ENCODE data around the gene FAM200A.
"Not testable (repeated sequence)": the region's sequence is repeated elsewhere in the genome, so short reads cannot be mapped to it uniquely, and the experiment has no call there.

The FAM200A gene

DNA sequence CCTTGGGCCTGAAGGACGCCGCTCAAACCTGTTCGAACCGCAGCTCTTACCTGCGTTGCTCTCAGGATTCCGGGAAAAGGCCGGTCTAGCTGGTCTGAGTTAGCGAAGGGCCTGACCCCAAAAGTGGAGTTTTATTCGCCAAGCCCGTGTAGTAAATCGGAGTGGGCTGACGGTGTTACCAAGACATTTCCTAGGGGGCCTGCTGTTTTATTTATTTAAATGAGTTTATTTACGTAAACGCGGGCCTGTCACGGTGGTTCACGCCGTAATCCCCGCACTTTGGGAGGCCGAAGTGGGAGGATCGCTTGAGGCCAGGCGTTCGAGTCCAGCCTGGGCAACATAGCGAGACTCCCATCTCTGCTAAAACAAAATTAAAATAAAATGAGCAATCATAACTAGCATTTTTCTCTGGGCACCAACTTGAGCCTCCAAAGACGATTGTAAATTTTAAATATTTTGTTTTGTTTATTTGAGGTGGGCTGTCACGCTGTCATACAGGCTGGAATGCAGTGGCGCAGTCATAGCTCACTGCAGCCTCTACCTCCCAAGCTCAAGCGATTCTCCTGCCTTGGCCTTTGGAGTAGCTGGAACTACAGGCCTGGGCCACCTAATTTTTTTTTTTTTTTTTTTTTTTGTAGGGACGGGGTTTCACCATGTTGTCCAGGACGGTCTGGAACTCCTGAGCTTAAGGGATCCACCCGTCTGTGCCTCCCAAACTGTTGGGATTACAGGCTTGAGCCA lies 7.4 kb upstream of the FAM200A start:
- no peak for DNase-seq (ENCODE audit: low read depth in 2 of 2)

DNA sequence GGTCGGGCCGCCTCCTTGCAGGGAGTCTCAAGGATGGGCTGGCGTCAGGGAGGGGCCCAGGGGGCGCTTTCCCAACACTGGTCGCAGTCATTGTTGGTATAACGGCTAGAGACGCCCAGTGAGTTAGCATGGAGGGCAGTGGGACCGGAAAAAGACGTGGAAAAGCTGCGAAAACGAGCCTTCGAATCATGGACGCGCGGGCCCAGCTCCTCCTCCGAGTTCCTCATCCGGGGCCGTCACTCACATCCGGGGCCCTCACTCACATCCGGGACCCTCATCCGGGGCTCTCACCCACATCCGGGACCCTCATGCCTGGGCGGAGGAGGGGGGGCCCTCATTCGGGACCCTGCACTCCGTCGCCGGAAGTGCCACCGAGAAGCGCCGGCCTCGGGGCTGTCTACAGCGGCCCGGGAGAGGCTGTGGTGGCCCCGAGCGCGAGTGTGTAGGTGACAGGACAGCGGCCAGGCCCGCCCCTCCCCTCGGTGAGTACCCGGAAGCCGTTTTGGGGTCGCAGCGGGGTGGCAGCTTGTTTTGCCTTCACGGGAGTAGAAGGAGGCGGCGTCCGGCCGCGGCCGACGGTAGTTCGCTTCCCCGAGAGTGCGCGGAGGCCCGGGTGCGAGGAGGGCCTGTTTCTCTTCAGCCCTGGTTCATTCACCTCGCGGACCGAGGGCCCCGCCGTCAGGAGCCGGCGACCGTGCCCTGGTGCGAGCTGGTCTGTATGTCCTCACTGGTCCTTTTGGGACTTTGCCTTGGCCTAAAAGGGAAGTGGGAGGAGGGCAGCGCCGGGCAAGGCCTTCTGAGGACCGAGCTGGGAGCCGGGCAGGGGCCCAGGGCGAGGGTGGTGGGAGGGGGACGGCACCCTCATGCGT lies 6.6 kb upstream of the FAM200A start, which contains the start of gene ZNF655:
TSS of gene ZNF655 (plus strand) at position 337 of the 869 bp plus-strand sequence. CDS start 1,918 bp downstream, outside the sequence.
- peak; percentile 77 to 78 for DNase-seq (ENCODE audit: low read depth in 2 of 2)

DNA sequence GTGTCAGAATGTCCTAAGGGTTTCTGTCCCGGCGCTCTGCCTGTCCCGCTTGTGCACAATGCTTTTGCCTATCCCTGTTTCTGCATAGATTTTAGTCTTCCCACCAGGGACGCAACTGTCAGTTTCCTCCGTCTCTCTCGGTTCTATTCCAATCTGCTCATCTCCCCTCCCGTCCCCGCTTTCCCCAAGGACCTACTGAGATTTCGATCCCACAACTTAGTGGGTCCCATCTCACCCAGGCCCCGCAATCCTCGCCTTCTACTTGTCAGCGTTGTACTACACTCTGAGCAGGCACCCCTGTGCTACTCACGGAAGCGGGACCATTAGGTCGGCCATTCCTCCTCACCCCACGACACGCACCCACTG lies 6.0 kb upstream of the FAM200A start:
- DNase-seq (ENCODE audit: low read depth in 2 of 2) = no peak

DNA sequence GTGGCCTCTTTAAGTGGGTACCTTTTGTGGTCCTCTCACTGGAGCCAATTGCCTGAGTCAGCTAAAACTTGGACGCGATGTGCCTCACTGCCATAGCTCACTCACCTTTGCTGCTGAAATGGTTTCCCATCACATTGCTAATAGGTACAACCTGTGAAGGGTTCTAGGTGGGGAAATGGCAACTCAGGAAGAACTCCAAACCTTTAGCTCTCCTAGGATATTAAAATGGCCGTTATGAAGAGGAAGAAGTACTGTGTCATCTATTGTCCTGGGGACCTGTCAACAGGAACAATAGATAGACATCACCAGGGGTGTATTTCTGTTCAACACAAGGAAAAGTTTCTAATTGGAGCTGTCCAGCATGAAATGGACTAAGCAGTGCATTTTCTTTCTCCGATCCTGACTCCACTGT lies 5.3 kb upstream of the FAM200A start:
- DNase-seq (ENCODE audit: low read depth in 2 of 2) = no peak

DNA sequence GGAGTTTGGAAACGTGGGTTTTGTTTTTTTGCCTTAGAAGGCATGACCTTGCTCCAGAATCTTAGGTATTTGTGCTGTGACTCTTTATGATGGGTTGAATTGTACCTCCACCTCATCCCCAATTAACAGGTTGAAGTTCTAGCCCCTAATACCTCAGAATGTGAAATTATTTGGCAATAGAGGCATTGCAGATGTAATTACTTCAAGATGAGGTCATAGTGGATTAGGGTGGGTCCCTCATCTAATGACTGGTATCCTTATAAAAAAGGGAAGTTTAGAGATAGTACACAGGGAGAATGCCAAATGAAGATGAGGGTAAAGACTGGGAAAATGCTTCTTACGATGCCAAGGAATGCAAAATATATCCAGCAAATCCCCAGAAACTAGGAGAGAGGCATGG lies 3.0 kb upstream of the FAM200A start:
- DNase-seq (ENCODE audit: low read depth in 2 of 2) = no peak

DNA sequence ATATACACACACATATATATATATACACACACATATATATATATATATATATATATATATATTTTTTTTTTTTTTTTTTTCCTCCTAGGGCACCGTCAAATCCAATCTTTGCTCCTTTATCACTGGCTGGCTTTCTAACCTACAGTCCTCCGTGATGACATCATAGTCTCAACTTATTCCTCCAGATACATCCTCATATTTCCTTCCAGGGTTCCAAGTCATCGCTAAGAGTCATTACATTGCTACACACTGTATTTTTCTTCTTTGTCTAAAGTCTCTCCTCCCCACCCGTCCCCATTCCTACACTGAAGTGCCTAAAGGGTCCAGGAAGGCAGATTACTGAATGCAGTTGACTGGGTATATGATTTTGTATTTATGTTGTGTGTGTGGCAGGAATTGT lies 1.1 kb upstream of the FAM200A start:
- no peak for DNase-seq (ENCODE audit: low read depth in 2 of 2)

DNA sequence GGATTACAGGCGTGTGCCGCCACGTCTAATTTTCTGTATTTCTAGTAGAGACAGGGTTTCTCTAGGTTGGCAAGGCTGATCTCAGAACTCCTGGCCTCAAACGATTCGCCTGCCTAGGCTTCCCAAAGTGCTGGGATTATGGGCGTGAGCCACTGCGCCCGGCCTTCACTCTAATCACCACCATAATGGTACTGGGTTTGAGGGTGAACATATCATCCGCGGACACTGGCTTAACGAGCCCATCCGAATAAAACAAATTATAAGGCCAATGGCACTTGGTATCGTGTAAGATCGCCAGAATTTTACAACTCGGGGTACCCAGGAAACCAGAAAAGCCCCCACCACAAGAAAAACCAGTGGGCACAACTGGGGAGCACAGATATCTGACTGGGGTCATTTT lies 580 bp downstream of the FAM200A start:
- no peak for DNase-seq (ENCODE audit: low read depth in 2 of 2)

DNA sequence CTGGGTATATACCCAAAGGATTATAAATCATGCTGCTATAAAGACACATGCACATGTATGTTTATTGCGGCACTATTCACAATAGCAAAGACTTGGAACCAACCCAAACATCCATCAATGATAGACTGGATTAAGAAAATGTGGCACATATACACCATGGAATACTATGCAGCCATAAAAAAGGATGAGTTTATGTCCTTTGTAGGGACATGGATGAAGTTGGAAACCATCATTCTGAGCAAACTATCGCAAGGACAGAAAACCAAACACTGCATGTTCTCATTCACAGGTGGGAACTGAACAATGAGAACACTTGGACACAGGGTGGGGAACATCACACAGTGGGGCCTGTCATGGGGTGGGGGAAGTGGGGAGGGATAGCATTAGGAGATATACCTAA lies 2.4 kb downstream of the FAM200A start:
- DNase-seq (ENCODE audit: low read depth in 2 of 2) = not testable (repeated sequence)

DNA sequence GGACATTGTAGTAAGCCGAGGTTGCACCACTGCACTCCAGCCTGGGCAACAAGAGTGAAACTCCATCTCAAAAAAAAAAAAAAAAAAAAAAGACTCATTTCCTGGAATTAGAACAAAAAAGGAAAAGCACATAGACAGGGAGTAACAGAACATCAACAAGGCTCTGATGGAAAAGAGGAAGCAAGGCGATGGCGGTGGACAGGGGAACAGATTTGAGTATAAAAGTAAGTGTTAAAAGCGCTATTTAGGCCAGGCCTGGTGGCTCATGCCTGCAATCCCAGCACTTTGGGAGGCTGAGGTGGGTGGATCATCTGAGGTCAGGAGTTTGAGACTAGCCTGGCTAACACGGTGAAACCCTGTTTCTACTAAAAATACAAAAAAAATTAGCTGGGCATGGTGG lies 6.6 kb downstream of the FAM200A start:
- DNase-seq (ENCODE audit: low read depth in 2 of 2) = not testable (repeated sequence)

DNA sequence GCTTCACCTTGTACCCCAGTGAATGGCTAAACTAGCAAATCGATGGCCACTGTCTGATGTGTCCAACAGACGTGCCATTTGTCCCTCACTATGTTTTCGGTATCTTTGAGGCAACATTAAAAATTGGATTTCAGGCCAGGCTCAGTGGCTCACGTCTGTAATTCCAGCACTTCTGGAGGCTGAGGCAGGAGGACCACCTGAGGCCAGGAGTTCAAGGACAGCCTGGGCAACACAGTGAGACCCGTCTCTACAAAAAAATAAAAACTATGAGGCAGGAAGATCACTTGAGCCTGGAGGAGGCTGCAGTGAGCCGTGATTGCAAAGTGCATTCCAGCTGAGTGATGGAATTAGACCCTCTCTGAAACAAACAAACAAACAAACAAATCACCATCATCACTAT lies 8.0 kb downstream of the FAM200A start:
- no peak for DNase-seq (ENCODE audit: low read depth in 2 of 2)

DNA sequence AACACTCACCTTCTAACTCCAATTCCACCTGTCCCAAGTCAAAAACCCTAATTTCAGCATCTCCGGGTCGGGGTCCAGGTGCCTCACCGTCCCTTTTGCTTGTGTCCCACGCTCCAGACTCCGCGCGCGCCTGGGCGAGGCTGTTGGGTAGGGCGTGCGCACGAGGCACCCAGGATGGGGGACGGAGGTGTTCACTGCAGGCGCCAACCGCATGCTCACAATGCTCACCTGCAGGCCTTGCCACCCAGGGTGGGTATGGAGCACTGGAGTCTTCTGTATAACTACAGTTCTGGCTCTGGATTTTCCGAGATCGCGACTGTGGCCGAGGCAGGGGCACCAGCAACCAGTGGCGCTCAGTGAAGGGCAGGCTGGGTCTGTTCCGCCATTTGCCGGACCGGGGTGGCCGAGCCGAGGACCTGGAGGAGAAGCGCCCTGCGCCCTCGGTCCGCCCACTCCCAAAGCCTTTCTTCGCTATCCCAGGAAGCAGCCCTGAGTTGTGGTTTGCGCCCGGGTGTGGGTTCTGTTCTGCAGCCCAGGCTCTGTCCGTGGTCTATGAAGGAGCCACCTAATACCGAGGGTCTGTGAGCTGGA lies 8.7 kb downstream of the FAM200A start:
- no peak for DNase-seq (ENCODE audit: low read depth in 2 of 2)

DNA sequence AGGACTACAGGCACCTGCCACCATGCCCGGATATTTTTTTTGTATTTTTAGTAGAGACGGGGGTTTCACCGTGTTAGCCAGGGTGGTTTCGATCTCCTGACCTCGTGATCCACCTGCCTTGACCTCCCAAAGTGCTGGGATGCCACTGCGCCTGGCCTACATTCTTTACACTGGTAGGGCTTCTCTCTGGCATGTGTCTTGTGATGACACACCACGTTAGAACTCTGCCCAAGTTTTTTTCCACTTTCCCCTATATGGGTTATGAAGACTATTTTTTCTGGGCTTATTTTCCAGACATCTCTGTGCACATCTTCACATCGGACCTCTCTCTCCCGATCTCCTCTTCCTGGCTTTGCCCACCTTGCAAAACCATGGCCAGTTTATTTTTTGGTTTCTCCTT lies 10.7 kb downstream of the FAM200A start:
- no peak for DNase-seq (ENCODE audit: low read depth in 2 of 2)

DNA sequence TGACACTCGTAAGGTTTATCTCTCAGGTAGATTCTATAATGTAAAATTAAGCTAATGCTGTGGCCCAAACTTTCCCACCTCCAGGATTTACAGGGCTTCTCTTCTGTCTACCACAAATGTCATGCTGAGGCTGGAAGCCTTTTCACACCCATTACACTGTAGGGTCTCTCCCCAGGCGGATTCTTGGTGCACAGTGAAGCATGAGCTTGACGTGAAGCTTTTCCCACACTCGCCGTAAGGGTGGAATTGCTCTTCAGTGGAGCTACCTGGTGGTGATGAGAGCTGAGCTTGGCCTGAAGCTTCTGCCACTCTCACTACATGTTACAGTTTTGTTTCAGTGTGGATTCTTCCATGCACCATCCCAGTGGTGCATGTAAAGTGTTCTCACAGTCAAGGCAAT lies 11.4 kb downstream of the FAM200A start:
- DNase-seq (ENCODE audit: low read depth in 2 of 2) = no peak

DNA sequence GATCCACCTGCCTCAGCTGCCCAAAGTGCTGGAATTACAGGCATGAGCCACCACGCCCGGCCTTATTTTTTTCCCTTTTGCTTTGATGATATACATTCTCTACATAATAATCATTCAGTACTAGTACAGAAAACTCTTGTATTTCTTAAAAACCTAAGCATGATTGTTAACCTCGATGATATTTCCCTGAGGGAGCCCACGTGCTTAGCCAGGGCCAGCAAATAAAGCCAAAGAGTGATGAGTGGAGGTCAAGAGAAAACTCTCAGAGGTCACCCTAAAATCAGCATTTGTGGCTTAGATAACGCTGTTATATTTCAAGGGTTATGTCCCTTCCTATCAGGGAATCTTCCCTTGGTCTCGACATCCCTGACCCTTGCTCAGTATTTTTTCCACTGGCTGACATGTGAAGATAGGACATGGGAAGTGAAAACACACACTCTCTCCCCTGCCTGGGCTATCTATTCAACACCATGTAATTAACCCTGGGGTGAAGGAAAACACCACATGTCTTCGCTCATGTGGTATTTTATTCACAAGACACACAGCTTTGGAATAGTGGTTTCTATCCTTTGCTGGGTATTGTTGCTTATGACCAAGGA lies 12.6 kb downstream of the FAM200A start:
- DNase-seq (ENCODE audit: low read depth in 2 of 2) = no peak

DNA sequence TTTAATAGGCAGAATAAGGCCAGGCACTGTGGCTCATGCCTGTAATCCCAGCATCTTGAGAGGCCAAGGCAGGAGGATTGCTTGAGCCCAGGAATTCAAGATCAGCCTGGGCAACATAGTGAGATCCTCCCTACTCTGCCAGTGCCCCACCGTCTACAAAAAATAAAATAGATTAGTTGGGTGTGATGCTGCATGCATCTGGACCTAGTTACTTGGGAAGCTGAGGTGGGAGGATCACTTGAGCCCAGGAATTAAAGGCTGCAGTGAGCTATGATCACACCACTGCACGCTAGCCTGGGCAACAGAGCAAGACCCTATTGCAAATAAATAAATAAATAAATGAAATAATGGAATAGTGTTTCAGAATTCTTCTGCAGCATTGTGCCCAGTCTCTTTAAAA lies 16.2 kb downstream of the FAM200A start:
- no peak for DNase-seq (ENCODE audit: low read depth in 2 of 2)

DNA sequence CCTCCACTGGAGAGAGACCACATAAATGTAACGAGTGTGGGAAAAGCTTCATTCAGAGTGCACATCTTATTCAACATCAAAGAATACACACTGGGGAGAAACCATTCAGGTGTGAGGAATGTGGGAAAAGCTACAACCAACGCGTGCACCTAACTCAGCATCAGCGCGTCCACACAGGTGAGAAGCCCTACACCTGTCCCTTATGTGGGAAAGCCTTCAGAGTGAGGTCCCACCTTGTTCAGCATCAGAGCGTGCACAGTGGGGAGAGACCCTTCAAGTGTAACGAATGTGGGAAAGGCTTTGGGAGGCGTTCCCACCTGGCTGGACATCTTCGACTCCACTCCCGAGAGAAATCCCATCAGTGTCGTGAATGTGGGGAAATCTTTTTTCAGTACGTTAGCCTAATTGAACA lies 20.6 kb downstream of the FAM200A start:
- no peak for DNase-seq (ENCODE audit: low read depth in 2 of 2)

DNA sequence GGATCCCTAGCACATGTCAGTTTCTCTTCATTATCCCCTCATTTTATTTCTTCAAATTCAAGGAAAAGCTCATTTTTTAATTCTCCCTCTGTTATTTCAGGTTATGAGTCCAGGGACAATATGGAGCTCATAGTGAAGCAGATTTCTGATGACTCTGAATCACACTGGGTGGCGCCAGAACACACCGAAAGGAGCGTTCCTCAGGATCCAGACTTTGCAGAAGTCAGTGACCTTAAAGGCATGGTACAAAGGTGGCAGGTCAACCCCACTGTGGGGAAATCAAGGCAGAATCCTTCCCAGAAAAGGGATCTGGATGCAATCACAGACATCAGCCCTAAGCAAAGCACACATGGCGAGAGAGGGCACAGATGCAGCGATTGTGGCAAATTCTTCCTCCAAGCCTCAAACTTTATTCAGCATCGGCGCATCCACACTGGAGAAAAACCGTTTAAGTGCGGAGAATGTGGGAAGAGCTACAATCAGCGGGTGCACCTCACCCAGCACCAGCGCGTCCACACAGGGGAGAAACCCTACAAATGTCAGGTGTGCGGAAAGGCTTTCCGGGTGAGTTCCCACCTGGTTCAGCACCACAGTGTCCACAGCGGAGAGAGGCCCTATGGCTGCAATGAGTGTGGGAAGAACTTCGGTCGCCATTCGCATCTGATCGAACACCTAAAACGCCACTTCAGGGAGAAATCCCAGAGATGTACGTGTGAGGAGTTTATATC lies 26.0 kb downstream of the FAM200A start:
- no peak for DNase-seq (ENCODE audit: low read depth in 2 of 2)

DNA sequence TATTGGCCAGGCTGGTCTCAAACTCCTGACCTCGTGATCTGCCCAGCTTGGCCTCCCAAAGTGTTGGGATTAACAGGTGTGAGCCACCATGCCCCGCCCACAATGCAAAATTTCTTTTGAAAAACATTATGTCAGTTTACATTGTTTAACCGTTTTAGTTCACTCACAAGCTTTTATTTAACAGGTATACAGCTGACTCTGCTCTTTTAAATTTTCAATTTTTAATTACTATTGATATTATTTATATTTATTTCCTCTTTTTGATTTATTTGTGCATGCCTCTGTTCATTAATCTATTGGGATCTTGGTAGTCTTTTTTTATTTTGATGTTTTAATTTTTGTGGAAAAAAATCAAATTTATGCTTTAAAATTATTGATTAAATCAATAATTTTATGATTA lies 30.5 kb downstream of the FAM200A start:
- DNase-seq (ENCODE audit: low read depth in 2 of 2) = no peak

DNA sequence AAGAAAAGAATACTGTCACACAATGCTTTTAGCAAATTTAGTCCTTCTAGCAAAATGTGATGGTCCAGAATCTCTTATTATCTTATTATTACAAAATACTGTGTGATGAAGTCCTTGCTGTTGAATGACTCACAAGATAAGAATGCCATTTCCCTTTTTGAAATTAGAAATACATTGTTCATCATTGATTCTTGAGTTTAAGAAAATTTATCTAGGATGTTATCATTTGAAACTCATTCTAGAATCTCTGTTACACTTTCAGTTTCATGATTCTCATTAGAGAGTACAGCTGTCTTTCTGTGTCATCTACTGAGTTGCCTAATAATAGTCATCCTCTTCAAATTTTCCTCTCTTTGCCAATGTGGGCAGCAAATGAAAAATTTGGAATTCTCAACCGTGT lies 37.9 kb downstream of the FAM200A start:
- no peak for DNase-seq (ENCODE audit: low read depth in 2 of 2)

DNA sequence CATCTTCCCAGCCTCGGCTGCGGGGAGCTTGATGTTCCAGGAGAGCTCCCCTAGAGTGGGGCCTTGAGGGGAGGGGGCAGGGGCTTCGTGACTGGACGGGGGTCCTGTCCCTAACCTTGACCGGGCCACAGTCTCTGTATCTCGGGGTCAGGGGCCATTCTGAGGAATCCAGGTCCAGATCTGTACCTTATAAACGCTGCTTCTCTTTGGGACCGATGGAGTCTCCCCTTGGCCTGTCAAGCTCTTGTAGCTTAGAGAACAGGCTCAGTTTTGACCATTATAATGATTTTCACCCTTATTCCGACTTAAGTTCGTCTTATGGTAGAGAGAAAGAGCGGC lies 46.6 kb downstream of the FAM200A start:
- no peak for DNase-seq (ENCODE audit: low read depth in 2 of 2)

DNA sequence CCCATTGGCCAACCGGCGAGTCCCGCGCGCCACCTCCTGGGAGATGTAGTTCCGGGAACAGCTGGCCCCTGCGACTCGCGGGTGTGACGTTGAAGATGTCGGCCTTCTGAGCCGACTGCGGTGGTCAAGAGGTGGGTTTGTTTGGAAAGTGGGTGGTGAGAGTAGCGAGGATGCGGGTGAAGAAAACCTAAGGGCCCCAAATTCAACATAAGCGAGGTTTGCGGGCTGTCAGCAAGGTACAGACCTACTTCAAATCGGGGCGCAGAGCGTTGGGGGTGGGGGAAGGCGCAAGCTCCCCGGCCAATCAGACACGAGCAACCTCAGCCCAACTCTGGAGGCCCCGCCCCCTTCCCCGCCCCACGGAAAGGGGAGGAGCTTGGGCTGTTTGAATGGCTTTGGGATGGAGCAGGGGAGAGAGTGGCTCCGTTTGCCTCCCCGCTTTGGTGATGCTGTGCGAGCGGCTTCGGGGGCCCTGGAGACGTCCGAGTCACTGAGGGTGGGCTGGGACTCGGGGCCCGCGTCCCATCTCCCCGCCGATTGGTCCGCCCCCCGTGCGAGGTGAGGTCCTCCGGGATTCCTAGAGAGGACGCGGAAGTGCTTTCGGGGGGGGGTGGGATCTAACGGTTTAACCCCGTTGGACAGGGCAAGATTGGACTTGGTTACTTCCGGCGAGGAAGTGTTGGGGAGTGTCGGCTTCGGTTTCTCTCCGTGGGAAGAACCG lies 47.2 kb downstream of the FAM200A start, which contains the start of gene ZKSCAN5:
TSS of gene ZKSCAN5 (plus strand) at position 60 of the 721 bp plus-strand sequence. CDS start 1,383 bp downstream, outside the sequence.
- peak; percentile 91 to 95 for DNase-seq (ENCODE audit: low read depth in 2 of 2)
